WERI-Rb-1 (cell line): ENCODE data around the gene PEX26.

Source experiments
- DNase-seq: peaks from one replicate; pipeline ENCODE4 v3.0.0-alpha.2; 2020
- H3K27ac ChIP-seq: fragments of 250-450 bp; sonication (Bioruptor Pico); 2 replicates; pipeline ENCODE4 v1.5.1; 2020; ENCODE audit warnings: mild to moderate bottlenecking, moderate library complexity
- H3K27me3 ChIP-seq: fragments of 250-450 bp; sonication (Bioruptor Pico); 2 replicates; pipeline ENCODE4 v1.5.1; 2021; ENCODE audit warnings: mild to moderate bottlenecking, low read depth, moderate library complexity; ENCODE audit not compliant: insufficient read depth, severe bottlenecking
- H3K36me3 ChIP-seq: fragments of 250-450 bp; sonication (Bioruptor Pico); 2 replicates; pipeline ENCODE4 v1.5.1; 2020; ENCODE audit warnings: mild to moderate bottlenecking, moderate library complexity
- H3K4me3 ChIP-seq: 2 replicates; pipeline ENCODE4 v1.5.1; 2011; ENCODE audit warnings: low read depth, mild to moderate bottlenecking, control low read depth, low read length
- H3K9me3 ChIP-seq: fragments of 250-450 bp; sonication (Bioruptor Pico); 2 replicates; pipeline ENCODE4 v1.5.1; 2021; ENCODE audit warnings: mild to moderate bottlenecking, moderate library complexity; ENCODE audit not compliant: severe bottlenecking
- CTCF ChIP-seq: IDR thresholded peaks from 2 replicates; pipeline ENCODE4 v1.5.1; 2011; ENCODE audit warnings: low read depth, mild to moderate bottlenecking, control low read depth, inconsistent platforms, low read length

The PEX26 gene

GRCh38 chr22:18116634-18117033 is 38.8 kb downstream of the PEX26 start:
- H3K36me3 ChIP-seq: no peaks in the 10 kb centered on the region
- no peaks in the 10 kb centered on the region for H3K27me3 ChIP-seq
- H3K9me3 ChIP-seq: no peaks in the 10 kb centered on the region
- H3K27ac ChIP-seq: no peak overlapping the region
- H3K4me3 ChIP-seq: no peak overlapping the region
- DNase-seq: no peak
- no peak for TF ChIP-seq CTCF

GRCh38 chr22:18118345-18118915 is 40.6 kb downstream of the PEX26 start:
- H3K27me3 ChIP-seq: no peaks in the 10 kb centered on the region
- H3K27ac ChIP-seq: no peak overlapping the region
- TF ChIP-seq CTCF: no peak
- DNase-seq: no peak
- H3K4me3 ChIP-seq: no peak overlapping the region
- no peaks in the 10 kb centered on the region for H3K36me3 ChIP-seq
- no peaks in the 10 kb centered on the region for H3K9me3 ChIP-seq

GRCh38 chr22:18119409-18120110 is 41.8 kb downstream of the PEX26 start:
- no peak for DNase-seq
- no peaks in the 10 kb centered on the region for H3K27me3 ChIP-seq

GRCh38 chr22:18120857-18121256 is 43.1 kb downstream of the PEX26 start:
- Histone ChIP-seq H3K4me3 (no peak overlapping the region), H3K36me3 (no peaks in the 10 kb centered on the region), H3K27ac (no peak overlapping the region), H3K9me3 (no peaks in the 10 kb centered on the region), H3K27me3 (no peaks in the 10 kb centered on the region)
- no peak for TF ChIP-seq CTCF
- no peak for DNase-seq

More at GRCh38 chr22:18119409-18120110, 41.8 kb downstream of the PEX26 start:
- no peak overlapping the region for H3K4me3 ChIP-seq
- TF ChIP-seq CTCF: no peak
- no peaks in the 10 kb centered on the region for H3K36me3 ChIP-seq
- no peaks in the 10 kb centered on the region for H3K9me3 ChIP-seq
- no peak overlapping the region for H3K27ac ChIP-seq

- Histone ChIP-seq H3K27ac (no peak overlapping the region), H3K27me3 (no peaks in the 10 kb centered on the region), H3K4me3 (no peak overlapping the region), H3K9me3 (no peaks in the 10 kb centered on the region), H3K36me3 (no peaks in the 10 kb centered on the region)
- TF ChIP-seq CTCF: no peak
- DNase-seq: no peak
These were observed 43.7 kb downstream of the PEX26 start for GRCh38 chr22:18121506-18121905.
